Heart left ventricle (tissue), 13 donors: ENCODE data around the gene SLC7A6OS.

Experiments used
- CTCF ChIP-seq, 12 donors: fragments of 200-600 bp; sonication (generic) in 4 of 12; IDR thresholded peaks; one replicate each; pipeline versions ENCODE4 v1.5.0 to v1.8.0; 2018 to 2022; ENCODE audit warnings: antibody characterized with exemption in 12 of 12, mild to moderate bottlenecking in 5 of 12
- POLR2A ChIP-seq, 2 donors: fragments of 450-650 bp; IDR thresholded peaks; one replicate each; pipeline ENCODE4 v1.6.1; 2017; ENCODE audit warnings: antibody characterized with exemption in 2 of 2, mild to moderate bottlenecking in 2 of 2, moderate library complexity in 2 of 2
- donor health status: ischemic (EF 13 %, LVEDD 7.1; RV severe dilation, severe dysfunction).
- donor health status: DM: no; HTN: yes; CAD: no.
- donor health status: DM: no; HTN: no; CAD: no.
- donor health status: ischemic (EF 25% LVEDD 6.9; RV normal size, moderate dysfunction).
- donor health status: ischemic (EF 25% LVEDD 5.7; RV mildly dilated, moderate dysfunction).
- donor health status: ischemic (EF 35%, LVEDD 5.7; RV mildly dilated, moderate dysfunction).
- donor health status: nonischemic (EF 11% LVEDD 7.7; RV severe dilation, severe dysfunction).
- donor health status: DM: yes; HTN: yes; CAD: no.
- donor health status: PGD.
- donor health status: ischemic (EF 29% LVEDD 5.4; RV normal size, mild dysfunction).
- donor health status: nonischemic (EF 23%, LVEDD 6.1; RV moderate dilation, normal function).

- TF ChIP-seq CTCF (IDR thresholded peaks at IDR 0.05) (no peak), POLR2A (IDR thresholded peaks at IDR 0.05) (no peak)
Measured at GRCh38 chr16:68286153-68287074, 24.3 kb downstream of the SLC7A6OS start.
